ENCODE measurements around the gene VTI1A.
"Not testable (repeated sequence)": the region's sequence is repeated elsewhere in the genome, so short reads cannot be mapped to it uniquely, and the experiment has no call there.

The VTI1A gene

DNA sequence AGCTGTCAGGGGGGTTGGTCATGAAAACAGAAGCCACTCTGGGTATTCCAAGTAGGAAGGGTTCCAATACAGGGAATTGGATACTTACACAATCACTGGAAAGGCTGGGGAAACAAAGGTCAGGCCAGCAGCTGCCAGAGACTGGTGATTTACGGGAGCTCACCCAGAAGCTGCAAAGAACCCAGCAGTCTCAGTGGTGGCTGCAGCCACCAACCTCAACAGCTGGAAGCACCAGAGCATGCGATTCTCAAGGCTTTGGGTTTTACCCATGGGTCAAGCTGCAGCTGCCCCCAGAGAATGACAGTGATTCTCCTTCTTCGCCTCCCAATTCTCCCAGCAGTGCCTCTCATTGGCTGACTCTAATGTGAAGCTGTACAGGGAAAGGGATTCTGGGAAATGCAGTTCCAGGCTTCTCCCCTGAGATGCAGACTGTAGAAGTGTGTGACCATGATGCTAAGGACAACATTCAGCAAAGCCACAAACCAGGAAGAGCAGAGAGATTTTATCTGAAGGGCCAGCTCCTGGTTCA is 395.9 kb downstream of the VTI1A start:
- no peak for DNase-seq

DNA sequence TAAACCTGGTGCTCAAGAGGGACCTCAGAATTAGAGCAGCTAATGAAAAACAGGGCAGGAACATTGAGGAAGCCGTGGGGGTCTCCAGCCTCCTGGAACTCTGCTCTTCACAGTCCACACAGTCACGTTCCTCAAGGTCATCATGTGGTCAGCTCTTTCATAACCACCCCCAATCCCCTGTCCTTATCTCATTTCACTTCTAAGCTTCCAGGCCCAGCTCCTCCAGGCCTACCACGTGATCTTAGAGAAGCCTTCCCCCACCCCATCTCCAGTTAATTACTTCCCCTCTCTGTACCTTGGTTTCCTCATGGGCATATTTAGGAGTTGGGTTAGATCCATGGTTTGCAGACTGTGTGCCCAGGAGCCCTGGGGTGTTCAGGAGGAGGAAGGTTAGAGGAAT is 396.6 kb downstream of the VTI1A start:
- no peak for DNase-seq

DNA sequence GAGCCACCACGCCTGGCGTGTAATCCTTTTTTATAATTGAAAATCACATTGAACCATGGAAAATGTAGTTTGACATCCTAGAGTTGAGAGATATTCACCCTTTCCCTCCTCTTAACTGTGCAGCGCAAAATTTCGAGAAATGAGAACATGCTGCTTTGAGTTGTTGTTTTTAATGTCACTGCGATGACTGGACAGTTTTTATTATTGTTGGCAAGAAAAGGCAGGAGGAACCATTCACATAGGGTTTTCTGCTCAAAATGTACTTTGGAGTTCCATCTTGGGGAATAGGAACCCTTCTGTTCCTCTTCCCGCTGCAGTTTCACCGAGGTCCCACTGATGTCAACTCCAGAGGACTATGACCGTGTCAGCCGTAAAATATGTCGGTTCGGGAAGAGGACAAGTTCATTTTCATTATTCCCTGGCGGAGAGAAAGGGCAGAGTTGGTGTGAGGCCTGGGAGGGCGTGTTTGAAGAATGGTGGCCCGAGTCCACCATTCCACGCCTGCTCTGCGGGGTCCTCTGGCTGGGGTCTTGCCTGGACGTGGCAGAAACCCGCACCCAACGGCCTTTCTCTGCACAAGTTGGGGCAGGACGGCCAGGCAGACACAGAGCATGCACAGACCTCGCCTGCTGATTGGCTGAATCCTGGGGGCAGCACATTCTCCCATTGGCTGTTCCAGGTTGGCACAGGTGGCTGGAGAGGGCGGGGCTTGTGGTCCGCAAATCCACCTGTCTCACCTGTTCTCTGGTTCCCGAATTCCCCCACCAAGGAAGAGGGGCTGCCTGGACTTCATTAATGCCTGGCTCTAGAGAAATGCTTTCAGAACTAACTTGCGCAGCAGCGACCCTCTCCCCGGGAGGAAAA is 397.9 kb downstream of the VTI1A start:
- no peak for DNase-seq

DNA sequence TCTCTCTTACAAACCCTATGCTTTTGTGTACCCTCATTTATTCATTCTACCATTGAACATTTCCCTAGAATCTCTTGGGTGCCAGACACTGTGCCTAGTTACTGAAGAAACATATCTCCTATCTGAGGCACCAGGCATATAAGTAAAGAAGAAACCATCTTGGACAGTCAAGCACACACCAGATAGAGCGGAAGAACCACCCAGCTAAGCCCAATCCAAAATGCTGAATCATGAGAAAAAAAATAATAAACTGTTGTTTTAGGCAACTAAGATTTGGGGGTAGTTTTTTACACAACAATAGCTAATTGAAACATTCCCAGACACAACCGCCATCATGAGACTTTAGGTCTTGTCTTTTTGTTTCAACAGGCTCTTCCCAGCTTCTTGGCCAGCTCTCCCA is 400.8 kb downstream of the VTI1A start:
- no peak for DNase-seq

DNA sequence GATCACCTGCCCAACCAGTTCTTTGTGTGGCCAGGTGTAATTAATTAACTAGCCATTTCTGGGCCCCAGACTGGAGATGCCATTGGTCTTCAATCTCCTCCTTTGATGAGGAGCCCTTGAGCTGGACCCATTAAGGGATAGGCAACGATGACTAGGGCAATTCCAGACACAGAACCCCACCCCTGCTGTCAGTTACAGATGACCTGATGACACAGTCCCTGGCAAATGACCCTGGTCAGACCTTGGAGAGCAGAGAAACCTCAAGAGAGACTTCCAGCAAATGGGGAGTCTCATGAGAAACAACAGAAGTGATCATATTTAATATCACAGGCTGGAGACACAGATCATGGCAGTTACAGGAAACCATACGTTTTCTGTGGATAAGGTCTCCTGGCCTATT is 401.2 kb downstream of the VTI1A start:
- no peak for DNase-seq

DNA sequence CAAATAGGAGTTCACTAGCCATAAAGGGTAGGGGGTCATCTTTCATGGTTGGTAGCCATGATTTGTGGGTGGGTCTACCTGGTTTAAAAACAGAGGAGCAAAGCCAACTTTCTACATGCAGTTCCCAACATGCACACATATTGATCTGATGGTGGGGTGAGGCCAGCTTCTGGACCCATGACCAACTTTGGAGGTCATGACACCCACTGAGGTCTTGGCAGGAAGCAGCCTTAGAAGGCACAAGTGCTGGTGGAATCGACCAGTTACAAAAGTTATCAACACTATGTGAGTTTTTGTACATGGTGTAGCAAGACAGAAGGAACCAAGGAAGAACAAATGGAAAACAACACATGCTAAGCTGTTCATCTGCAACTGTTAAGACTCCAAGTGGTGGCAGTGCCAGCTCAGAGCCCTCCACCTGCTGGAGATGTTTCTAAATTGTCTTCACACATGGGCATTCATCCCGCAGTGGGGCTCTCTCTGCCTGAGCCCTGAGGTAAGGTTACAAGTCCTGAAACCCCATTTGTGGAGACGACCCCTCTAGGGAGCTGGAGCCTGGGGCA is 401.9 kb downstream of the VTI1A start:
- DNase-seq, result no peak

DNA sequence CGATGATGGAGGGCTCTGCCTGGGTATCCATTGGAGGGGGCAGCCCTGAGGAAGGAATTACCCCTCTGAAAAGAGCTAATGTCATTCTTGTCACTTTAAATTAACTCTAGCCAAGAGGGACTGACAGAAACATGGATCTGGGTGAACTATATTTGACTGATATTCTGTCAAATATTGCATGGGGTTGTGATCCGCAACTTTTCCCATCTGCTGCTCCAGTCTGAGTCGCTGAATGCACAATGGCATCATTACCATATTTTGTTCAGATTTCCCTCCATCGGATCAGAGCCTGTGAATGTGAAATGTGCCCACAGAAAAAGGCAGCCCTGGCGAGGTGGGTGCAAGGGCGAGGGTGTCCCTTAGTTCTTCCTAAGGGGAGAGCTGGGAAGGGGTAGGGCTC is 402.5 kb downstream of the VTI1A start:
- no peak for DNase-seq

DNA sequence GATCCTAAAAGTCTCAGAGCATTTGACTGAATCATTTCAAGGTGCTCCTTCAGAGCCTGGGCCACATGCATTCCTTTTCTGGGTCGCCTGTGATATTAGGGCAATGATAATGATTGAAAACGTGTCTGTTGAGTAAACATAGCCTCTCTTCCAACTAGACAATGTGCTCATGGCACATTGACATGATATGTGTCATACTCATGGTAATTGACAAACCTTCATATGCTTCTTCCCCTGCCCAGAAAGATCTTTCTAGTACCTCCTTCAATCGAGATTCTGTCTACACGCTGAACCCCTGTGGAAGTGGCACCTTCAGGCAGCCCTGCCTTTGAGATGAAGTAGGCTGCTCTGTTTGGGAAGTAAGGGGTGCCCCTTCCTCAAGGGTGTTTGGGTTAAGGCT is 404.2 kb downstream of the VTI1A start:
- DNase-seq, result no peak

DNA sequence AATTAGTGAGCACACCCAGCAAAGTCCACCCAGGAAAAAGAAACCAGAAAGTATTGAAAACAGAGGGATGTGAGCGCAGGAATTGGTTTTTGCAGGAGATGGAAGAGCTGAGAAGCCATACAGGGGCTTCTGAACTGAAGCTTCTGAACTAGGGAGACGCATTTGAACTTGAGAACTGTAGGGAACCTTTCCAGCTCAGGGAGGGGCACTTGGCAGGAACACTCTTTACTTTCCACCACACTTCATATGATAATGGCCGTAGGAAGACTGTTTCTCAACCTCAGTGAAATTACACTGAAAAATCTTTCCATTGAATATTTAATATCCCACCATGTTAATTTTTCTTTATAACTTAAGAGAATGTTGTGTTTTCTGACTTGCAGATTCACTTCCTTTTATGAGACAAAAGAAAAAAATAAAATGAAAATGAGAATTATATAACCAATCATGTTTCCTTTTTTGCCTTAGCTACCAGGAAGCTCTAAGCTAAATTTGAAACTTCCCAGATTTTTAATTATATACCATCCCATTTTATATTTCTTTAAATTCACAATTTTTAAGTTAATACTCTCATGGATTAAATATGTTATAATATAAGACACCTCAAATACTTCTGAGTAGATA is 404.7 kb downstream of the VTI1A start:
- no peak for DNase-seq

DNA sequence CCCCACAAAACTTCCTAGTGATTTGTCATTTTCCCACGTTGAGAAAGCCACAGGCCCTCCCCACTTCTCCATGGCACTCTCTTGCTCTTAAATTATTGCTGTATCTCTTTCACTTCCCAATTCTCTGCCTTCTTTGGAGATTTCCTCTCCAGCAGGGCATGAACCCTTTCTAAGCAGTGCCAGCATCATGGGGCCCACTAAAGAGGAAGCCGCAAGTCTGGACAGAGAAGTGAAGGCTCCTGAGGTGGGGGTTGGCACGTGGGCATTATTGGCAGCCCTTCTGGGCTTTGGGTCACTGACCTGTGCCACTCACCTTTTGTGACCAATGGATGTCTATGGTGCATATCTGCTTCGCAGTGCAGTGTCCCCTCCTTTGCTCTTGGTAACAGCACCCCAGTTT is 405.3 kb downstream of the VTI1A start:
- no peak for DNase-seq

DNA sequence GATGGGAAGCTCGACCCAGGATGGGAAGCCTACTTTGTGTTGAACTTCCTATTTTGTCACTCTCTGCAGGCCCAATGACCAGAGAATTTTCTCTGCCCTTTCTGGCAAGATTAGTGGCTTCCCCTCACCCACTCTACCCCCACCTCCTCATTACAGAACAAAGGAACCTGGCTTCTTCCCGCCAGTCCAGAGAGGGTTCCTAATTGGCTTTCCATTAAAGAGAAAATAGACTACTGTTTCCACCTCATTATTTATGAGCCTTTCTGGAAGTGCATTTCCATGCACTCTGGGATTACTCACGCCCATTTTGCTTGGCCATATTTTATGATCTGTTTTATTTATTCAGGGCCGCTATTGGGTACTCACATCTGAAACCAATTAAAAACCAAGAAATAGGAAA is 408.1 kb downstream of the VTI1A start:
- peak; percentile 32 for DNase-seq

DNA sequence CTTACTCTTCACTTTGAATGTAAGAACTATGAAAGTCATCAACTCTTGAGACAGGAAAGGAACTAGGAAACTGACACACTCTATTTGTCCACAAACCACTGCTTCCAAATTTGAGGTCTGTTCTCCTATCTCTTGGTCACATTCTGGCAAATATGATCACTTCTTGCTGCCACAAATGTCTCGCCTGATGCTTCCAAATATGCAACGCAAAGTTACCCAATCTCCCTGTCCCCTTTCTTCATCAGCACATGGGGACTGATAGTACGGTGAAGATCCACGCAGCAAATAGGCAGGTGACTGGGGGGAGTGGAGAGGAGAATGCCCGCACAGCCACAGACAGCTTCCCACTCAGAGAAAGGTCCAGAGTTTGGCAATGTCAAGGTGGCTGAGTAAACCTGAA is 410.5 kb downstream of the VTI1A start:
- DNase-seq, result no peak

DNA sequence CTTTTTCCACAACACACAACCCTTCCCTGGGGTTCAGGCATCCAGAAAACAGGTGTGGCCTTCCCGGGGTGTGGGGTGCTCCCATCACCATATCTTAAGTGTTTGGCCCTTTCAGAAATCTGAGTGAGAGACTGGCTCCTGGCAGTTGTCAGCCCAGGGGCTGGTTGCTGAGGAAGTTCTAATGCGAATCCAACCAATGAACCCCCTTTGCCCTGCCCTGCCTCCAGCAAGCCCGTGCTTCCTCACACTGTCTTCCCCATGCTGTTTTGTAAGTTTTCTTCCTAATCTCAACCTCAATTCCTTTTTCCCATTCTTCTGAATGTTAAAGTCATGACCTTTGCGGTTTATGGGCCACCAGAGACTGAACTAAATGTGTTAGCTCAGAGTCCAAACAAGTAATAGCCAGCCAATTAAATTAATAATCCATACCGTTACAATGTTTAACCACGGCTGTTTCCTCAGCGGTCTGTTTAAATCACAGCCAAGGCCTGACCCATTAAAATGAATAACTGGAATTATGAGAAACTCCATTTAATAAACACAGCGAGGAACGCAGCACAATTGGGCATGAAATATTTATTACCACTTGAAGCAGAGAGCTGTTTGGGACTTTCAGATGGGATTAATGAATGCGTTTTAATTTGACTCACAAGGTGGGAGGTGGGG is 412.1 kb downstream of the VTI1A start:
- no peak for DNase-seq

DNA sequence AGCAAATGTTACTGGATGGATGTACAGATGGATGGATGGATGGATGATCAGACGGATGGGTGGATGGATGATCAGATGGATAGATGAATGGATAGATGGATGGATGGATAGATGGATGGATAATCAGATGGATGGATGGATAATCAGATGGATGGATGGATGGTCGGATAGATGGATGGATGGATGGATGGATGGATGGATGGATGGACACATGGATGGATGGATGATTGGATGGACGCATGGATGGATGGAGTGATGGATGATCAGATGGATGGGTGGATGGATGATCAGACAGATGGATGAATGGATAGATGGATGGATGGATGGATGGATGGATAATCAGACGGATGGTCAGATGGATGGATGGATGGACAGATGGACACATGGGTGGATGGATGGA is 412.8 kb downstream of the VTI1A start:
- DNase-seq, result no peak

DNA sequence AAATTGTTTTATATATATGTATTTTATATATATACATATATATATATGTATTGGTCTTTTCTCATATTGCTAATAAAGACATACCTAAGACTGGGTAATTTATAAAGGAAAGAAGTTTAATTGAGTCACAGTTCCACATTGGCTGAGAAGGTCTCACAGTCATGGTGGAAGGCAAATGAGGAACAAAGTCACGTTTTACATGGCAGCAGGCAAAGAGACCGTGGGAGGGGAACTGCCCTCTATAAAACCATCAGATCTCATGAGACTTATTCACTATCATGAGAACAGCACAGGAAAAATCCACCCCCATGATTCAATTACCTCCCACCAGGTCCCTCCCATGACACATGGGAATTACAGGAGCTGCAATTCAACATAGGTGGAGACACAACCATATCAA is 416.4 kb downstream of the VTI1A start:
- DNase-seq, result not testable (repeated sequence)
